Esophagus muscularis mucosa (tissue), 4 donors: Measurements from ENCODE around the gene ADAM10. TPM values are rescaled to one million over a fixed set of nuclear protein-coding genes. Genes with fewer than 3 reads are reported as not detected.

Experiments used
- DNase-seq: peaks from one replicate; pipeline ENCODE4 v3.0.0-alpha.2; 2017; ENCODE audit errors: extremely low spot score
- H3K27ac ChIP-seq, 4 donors: fragments of 200-600 bp; sonication (generic); replicated peaks in 1 of 4; 1 replicate in 3 of 4; 2 replicates in 1 of 4; pipeline ENCODE4 v1.5.1; 2016 to 2019; ENCODE audit warnings: mild to moderate bottlenecking in 1 of 4
- H3K27me3 ChIP-seq, 4 donors: fragments of 200-600 bp; sonication (generic); one replicate each; pipeline versions ENCODE4 v1.5.1 to v1.6.0; 2016 to 2019
- H3K36me3 ChIP-seq, 4 donors: fragments of 200-600 bp; sonication (generic); one replicate each; pipeline ENCODE4 v1.5.1; 2016 to 2019
- H3K4me1 ChIP-seq, 4 donors: fragments of 200-600 bp; sonication (generic); one replicate each; pipeline ENCODE4 v1.5.1; 2016 to 2019
- H3K4me3 ChIP-seq, 4 donors: fragments of 200-600 bp; sonication (generic); 1 replicate in 2 of 4; 2 replicates in 2 of 4; pipeline ENCODE4 v1.5.1; 2016 to 2019; ENCODE audit warnings: mild to moderate bottlenecking in 4 of 4, moderate library complexity in 1 of 4
- H3K9me3 ChIP-seq, 4 donors: fragments of 200-600 bp; sonication (generic); 1 replicate in 3 of 4; 2 replicates in 1 of 4; pipeline ENCODE4 v1.5.1; 2016 to 2019
- CTCF ChIP-seq, 3 experiments: fragments of 200-600 bp in 2 of 3; fragments of 450-650 bp in 1 of 3; sonication (generic) in 2 of 3; IDR thresholded peaks; one replicate each; pipeline ENCODE4 v1.5.1; 2017 to 2019; ENCODE audit warnings: antibody characterized with exemption in 3 of 3, mild to moderate bottlenecking in 2 of 3, moderate library complexity in 1 of 3
- EP300 ChIP-seq: sonication (generic); formaldehyde crosslinking; IDR thresholded peaks from one replicate; pipeline ENCODE4 v1.6.1; 2017; ENCODE audit warnings: antibody characterized with exemption
- POLR2A ChIP-seq: fragments of 450-650 bp; IDR thresholded peaks from one replicate; pipeline ENCODE4 v1.6.1; 2017; ENCODE audit warnings: antibody characterized with exemption, moderate library complexity, mild to moderate bottlenecking, low read depth
- POLR2AphosphoS5 ChIP-seq, 2 donors: sonication (generic); formaldehyde crosslinking; IDR thresholded peaks; one replicate each; pipeline ENCODE4 v1.6.1; 2017; ENCODE audit warnings: antibody characterized with exemption in 2 of 2
- WGBS: methylation state at CpG from one replicate; pipeline ENCODE4 v1.1.5; 2018; 5-methylcytosine and 5-hydroxymethylcytosine counted together
- intact Hi-C: fragments of 100-400 bp; cut with DNase I; formaldehyde crosslinking; loops from one replicate; pipeline ENCODE4 v1.15.1; 2023
- total RNA-seq, 4 donors: library from RNA; depleted of rRNA; stranded (reverse); fragments of >200 nt; gene quantifications; one replicate each; pipeline versions ENCODE4 v1.1.0 to v1.2.1, GENCODE V29; 2016

The ADAM10 gene
- total RNA-seq, 4 donors from 2014 or later: 43.8 to 58.8 (median 48.5) TPM

DNA sequence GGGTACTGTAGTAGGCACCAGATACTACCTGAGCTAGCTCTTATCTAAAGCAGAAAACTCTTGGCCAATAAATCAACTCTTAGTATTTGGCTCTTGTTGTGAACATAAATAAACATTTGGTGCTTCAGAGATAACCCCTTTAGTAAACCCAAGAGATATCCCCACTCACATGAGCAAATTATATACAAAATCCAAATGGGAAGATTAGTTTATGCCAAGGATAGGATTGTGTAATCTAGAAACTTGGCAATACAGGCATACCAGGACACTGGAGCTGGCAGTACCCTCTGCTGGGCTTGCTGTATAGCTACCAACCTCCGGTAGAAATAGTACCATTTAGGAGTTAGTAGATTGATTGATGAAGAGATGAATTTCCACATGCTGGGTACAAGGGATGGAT lies 190.7 kb downstream of the ADAM10 start:
- H3K36me3 ChIP-seq: no peaks in the 10 kb centered on the region
- intact Hi-C loops: no loop called here
- 95% methylated on average over 1 of the region's 1 CpG for WGBS
- DNase-seq: no peak
- H3K9me3 ChIP-seq: no peaks in the 10 kb centered on the region
- no peaks in the 10 kb centered on the region for H3K27me3 ChIP-seq
- H3K27ac ChIP-seq: no peak overlapping the region
- no peak overlapping the region for H3K4me3 ChIP-seq
- TF ChIP-seq POLR2A: no peak
- TF ChIP-seq POLR2AphosphoS5 (IDR thresholded peaks at IDR 0.05): no peak
- no peak for TF ChIP-seq CTCF (IDR thresholded peaks at IDR 0.05)
- no peak for TF ChIP-seq EP300
- H3K4me1 ChIP-seq: no peaks in the 10 kb centered on the region

DNA sequence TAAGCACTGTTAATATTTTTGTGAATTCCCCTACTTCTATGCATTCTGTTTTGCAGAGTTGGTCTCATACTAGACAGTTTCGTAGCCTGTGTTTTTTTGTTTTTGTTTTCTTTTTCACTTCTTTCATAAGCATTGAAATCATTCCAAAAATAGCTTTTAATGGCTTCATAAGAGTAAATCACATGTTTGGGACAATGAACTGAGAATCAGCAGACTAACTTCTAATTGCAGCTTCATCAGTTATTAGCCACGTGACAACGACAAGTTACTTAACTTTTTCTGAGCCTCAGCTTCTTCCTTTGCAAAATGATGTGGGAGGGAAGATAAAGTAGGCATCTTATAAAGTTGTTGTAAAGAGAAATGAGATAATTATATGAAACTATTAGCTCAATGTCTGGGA lies 193.0 kb downstream of the ADAM10 start:
- 87% methylated on average over 3 of the region's 3 CpGs for WGBS
- intact Hi-C loops: no loop called here
- DNase-seq: no peak
- H3K4me3 ChIP-seq: no peak overlapping the region
- H3K27me3 ChIP-seq: no peaks in the 10 kb centered on the region
- no peak overlapping the region for H3K27ac ChIP-seq
- peaks cover 0 to 12% (median 11%) of the 10 kb centered on the region in 4 donors for H3K4me1 ChIP-seq
- no peaks in the 10 kb centered on the region for H3K36me3 ChIP-seq
- H3K9me3 ChIP-seq: no peaks in the 10 kb centered on the region
- TF ChIP-seq POLR2AphosphoS5 (IDR thresholded peaks at IDR 0.05) (no peak), CTCF (IDR thresholded peaks at IDR 0.05) (no peak), POLR2A (no peak), EP300 (no peak)

DNA sequence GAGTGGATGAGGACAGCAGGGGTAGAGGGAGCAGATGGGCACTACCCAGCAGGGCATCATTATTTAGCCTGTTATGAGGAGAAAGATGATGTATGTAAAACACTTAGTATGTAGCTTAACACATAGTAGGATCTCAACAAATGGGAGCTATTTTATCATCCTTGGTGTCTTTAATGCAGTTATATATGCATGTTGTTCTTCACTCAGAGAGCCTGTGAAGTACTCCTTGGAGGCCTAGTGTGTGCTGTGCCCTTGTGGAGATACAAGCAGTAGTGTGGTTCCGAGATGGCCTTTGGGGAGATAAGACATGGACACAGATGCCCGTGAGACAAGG lies 193.5 kb downstream of the ADAM10 start:
- H3K9me3 ChIP-seq: no peaks in the 10 kb centered on the region
- intact Hi-C loops: no loop called here
- 77% methylated on average over 2 of the region's 2 CpGs for WGBS

DNA sequence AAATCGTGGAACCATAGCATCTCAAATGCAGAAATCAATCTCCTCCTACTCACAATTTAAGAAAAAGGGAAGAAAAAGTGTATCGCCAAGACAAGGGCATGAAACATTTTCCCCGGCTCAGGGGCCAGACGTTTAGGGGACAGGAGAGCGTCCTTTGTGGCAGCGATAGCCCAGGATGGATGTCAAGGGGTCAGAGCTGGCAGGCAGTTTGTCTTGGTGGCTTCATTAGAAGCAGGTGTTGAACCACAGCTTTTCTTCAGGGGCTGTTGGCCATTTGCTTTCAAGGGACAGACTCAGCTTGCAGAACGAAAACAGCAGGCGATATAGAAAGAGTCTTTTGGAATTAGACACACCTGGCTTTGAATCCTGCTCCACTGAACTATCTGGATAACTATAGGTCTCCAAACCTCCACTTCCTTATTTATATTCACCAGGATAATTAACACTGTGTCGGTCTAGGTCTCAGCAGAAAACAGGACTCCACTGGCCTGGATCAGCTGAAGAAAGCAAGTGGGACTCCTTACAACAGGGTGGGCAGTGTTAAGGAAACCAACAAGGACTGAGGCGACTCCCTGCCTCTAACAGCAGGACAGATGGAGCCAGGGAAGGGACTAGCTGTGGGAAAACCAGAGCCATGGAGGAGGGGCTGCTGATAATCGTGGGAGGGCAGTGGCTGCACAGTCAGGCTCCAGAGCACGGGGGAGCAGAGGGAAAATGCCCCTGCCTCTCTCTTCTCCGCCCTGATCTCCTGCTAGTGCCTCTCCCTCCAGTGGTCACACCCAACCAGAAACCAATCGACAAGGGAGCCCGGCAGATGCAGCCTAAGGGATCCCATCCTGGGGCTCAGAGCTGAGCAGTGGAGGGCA lies 194.1 kb downstream of the ADAM10 start:
- Histone ChIP-seq H3K27me3 (no peaks in the 10 kb centered on the region), H3K4me3 (no peak overlapping the region), H3K9me3 (no peaks in the 10 kb centered on the region), H3K36me3 (no peaks in the 10 kb centered on the region), H3K4me1 (peaks cover 0 to 20% (median 17%) of the 10 kb centered on the region in 4 donors), H3K27ac (no peak overlapping the region)
- DNase-seq: no peak
- WGBS: 83% methylated on average over 15 of the region's 15 CpGs
- intact Hi-C loops: no loop called here
- TF ChIP-seq EP300 (no peak), CTCF (IDR thresholded peaks at IDR 0.05) (no peak), POLR2A (no peak), POLR2AphosphoS5 (IDR thresholded peaks at IDR 0.05) (no peak)

More for the DNA sequence above, 193.5 kb downstream of the ADAM10 start:
- no peaks in the 10 kb centered on the region for H3K27me3 ChIP-seq
- H3K4me1 ChIP-seq: peaks cover 0 to 18% (median 15%) of the 10 kb centered on the region in 4 donors
- TF ChIP-seq CTCF (IDR thresholded peaks at IDR 0.05): no peak
- no peak for TF ChIP-seq POLR2A
- TF ChIP-seq EP300: no peak
- no peak for TF ChIP-seq POLR2AphosphoS5 (IDR thresholded peaks at IDR 0.05)
- no peak overlapping the region for H3K27ac ChIP-seq
- no peaks in the 10 kb centered on the region for H3K36me3 ChIP-seq
- DNase-seq: no peak
- no peak overlapping the region for H3K4me3 ChIP-seq

- H3K36me3 ChIP-seq: no peaks in the 10 kb centered on the region
- no peak overlapping the region for H3K4me3 ChIP-seq
- TF ChIP-seq CTCF (IDR thresholded peaks at IDR 0.05) (no peak), POLR2AphosphoS5 (IDR thresholded peaks at IDR 0.05) (no peak), EP300 (no peak), POLR2A (no peak)
- no peak for DNase-seq
- intact Hi-C loops: no loop called here
- no peak overlapping the region for H3K27ac ChIP-seq
- no peaks in the 10 kb centered on the region for H3K27me3 ChIP-seq
- 79% methylated on average over 5 of the region's 5 CpGs for WGBS
- H3K9me3 ChIP-seq: no peaks in the 10 kb centered on the region
- H3K4me1 ChIP-seq: peaks cover 4 to 26% (median 23%) of the 10 kb centered on the region in 4 donors
These were observed 194.7 kb downstream of the ADAM10 start for GRCh38 chr15:58554758-58555157.
